GM21390 (cell line): ENCODE results near the gene TK1.
"Not testable (repeated sequence)": the region's sequence is repeated elsewhere in the genome, so short reads cannot be mapped to it uniquely, and the experiment has no call there.

Source experiments
- ATAC-seq: cut with Tn5 transposase; IDR thresholded peaks from one replicate; pipeline ENCODE4 v1.9.1; 2021; ENCODE audit not compliant: unreplicated experiment

Gene TK1

GRCh38 chr17:78179372-78179771 lies 7.5 kb downstream of the TK1 start:
- no peak for ATAC-seq

GRCh38 chr17:78176548-78177025 lies 10.3 kb downstream of the TK1 start:
- no peak for ATAC-seq

GRCh38 chr17:78175643-78175981 lies 11.2 kb downstream of the TK1 start:
- ATAC-seq: no peak

GRCh38 chr17:78174870-78175642 lies 11.8 kb downstream of the TK1 start:
- no peak for ATAC-seq

GRCh38 chr17:78174346-78174869 lies 12.4 kb downstream of the TK1 start:
- no peak for ATAC-seq

- ATAC-seq: peak; percentile 41
Measured at GRCh38 chr17:78173097-78173715, 13.6 kb downstream of the TK1 start.

GRCh38 chr17:78172249-78173051 lies 14.4 kb downstream of the TK1 start:
- no peak for ATAC-seq

- not testable (repeated sequence) for ATAC-seq
Measured at GRCh38 chr17:78171591-78172248, 15.1 kb downstream of the TK1 start.

- no peak for ATAC-seq
Measured at GRCh38 chr17:78170692-78171590, 15.9 kb downstream of the TK1 start.

- peak; percentile 28 for ATAC-seq
Measured at GRCh38 chr17:78168903-78169793, 17.7 kb downstream of the TK1 start.

- peak; percentile 62 for ATAC-seq
Measured at GRCh38 chr17:78168242-78168902, 18.5 kb downstream of the TK1 start, which contains the start of gene SYNGR2. TSS of gene SYNGR2 (plus strand) at chr17:78168581. CDS start at chr17:78168617, 36 bp downstream.

- no peak for ATAC-seq
Measured at GRCh38 chr17:78166416-78166815, 20.4 kb downstream of the TK1 start.

- no peak for ATAC-seq
Measured at GRCh38 chr17:78164748-78165607, 21.9 kb downstream of the TK1 start.

- ATAC-seq: no peak
Measured at GRCh38 chr17:78163881-78164747, 22.7 kb downstream of the TK1 start.

GRCh38 chr17:78159575-78160158 lies 27.2 kb downstream of the TK1 start:
- ATAC-seq: no peak
